NCI-H128 (cell line): ENCODE data around the gene NDUFAF2.
"Not testable (repeated sequence)": the region's sequence is repeated elsewhere in the genome, so short reads cannot be mapped to it uniquely, and the experiment has no call there.

ENCODE experiments used
- DNase-seq: peaks from one replicate; lab custom pipeline; 2025; ENCODE audit not compliant: unreplicated experiment; lab: John Stamatoyannopoulos, UW

NDUFAF2 gene, protein sequence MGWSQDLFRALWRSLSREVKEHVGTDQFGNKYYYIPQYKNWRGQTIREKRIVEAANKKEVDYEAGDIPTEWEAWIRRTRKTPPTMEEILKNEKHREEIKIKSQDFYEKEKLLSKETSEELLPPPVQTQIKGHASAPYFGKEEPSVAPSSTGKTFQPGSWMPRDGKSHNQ

DNA sequence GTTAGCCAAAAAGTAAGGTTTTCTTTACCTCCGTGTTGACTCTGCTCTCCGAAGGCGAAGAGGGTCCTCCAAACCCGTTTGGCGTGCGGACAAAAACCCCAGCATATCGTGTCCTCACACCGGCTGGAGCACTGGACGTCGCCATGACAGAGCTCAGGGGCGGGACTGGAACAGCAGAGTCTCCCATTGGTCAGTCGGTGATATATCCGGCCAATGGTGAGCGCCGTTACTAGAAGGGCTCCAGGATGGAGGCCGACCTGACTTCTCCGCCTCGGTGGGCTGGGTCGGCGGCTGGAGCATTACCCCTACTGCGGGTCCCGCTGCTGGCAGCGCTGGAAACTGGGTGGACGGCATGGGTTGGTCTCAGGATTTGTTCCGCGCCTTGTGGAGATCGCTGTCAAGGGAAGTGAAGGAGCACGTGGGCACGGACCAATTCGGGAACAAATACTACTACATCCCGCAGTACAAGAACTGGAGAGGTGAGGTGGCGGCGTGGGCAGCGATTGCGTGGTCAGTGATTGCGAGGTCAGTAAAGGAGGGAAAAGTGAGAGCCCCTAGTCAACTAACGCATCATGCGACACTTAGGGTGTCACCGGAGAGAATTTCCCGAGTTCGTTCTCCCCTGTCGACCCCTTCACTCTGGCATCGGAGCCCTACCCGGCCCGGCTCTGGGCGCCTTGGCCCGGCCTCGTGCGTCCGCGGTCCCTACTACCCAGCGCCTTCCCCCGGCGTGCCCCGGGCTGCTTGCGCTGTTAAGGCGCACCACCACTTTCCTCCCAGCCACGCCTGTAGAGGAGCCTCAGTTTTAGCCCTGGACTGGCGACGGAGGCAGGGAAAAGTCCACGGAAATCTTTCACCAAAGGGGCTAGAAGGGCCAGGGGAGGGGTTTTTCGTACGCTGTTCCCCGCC, at the start of gene NDUFAF2, which contains the start of gene ERCC8:
NDUFAF2 (plus strand) TSS at position 302 of the 909 bp plus-strand sequence; CDS start at position 353, 51 bp downstream.
ERCC8 (minus strand) TSS at position 167 of the 909 bp plus-strand sequence; CDS start at position 105, 62 bp downstream.
- peak; percentile 56 for DNase-seq

GRCh38 chr5:60896991-60897390, 48.0 kb upstream of the NDUFAF2 start:
- DNase-seq: no peak

DNA sequence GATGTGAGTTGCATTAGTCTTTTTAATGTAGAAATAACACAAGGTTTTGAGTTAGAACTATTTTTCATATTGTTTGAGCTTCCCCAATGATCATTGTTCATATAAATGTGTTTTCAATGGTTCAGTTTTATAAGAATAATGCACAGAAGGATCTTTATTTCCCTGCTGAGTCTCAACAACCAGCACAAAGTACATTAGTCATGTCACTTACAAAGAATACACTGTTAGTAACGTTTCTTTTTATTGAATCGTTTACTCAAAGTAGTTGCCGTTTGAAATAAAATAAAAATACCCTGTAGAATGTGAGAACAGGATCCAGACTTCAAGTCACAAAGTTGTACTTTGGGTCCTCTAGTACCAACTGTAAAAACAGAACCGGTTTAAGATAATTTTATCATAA, 41.6 kb upstream of the NDUFAF2 start:
- no peak for DNase-seq

- DNase-seq: no peak
These were observed 28.4 kb upstream of the NDUFAF2 start for GRCh38 chr5:60916646-60917045.

DNA sequence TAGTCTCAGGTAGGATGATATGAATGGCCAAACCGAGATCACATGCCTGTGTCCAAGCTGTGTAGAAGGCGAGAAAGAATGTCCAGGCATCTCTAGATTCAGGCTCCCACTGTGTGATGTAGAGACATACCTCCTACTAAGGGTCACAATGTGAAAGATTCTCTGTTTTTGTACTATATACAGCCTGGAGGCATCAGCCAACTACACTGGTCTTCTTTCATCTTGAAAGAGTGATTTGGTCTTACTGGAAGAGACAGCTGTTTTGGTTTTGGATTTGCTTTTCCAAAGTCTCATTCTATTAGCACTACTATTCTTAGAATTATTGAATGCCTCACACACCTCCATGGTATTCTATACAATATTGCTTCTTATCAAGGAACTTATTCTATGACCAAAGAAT, 26.5 kb upstream of the NDUFAF2 start:
- DNase-seq: no peak

DNA sequence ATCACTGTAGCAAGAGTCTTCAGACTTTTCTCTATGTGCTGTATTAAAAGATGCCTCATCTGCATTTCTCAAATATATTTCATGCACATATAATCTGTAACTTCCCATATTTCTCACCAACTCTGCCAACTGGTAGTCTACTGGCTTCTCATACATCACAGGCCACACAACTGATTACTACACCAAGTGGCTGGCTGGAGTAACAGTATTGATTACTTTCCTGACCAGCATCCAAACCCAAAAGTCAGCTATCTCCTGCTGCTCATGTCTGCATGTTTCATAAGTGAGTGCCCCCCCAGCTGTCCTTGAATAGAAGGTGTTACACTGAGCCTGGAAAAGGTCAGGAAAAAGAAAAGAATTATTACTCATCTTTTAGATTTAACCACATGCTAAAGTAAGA, 17.6 kb upstream of the NDUFAF2 start:
- no peak for DNase-seq

GRCh38 chr5:60929024-60929423, 16.0 kb upstream of the NDUFAF2 start:
- DNase-seq: no peak

DNA sequence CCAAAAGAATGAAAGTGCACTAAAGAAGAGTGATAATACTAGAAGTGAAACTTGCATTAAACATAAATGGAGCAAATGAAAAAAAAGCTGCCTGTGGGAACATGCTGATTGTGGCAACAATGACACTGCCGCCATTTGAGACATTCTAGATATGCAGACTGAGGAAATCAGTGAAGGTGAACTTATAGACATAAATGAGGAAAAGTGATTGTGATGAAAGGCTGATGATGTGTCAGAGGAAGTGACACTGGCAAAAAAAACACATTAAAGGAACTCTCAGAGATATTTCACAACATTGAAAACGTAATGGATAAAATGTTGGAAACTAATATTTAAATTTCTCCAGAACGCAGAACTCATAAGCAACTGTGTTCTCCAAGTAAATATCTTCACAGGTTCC, 1.4 kb upstream of the NDUFAF2 start:
- no peak for DNase-seq

DNA sequence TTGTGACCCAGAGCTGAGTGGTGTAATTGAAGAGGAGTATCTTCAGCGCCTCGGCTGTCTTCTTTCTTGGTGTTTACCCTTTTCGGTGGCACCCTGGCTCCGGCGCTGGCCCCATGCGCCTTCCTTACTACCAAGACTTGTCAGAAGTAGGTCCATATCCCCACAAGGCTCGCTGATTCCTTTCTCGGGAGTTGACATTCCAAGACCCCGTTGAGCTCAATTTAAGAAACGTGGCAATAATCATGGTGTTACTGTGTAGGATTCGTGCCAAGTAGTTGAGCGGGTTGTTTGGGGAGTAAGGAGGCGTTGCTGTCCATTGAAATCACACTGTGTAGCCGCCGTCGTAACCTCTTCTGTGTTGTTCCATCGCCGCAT, 795 bp downstream of the NDUFAF2 start:
- DNase-seq: no peak

DNA sequence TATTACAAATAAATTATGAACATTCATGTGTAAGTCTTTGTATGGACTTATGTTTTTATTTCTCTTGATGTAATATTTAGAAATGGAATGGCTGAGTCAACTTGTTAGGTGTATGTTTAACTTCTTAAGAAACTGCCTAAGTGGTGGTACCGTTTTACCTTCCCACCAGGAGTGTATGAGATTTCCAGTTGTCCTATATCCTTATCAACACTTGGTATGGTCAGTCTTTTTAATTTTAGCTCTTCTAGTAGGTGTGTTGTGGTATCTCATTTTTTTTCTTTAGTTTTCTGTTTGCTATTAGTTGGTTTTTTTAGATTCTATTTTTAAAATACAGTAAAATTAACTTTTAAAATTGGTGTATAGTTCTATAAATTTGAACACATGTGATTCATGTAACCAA, 3.7 kb downstream of the NDUFAF2 start:
- DNase-seq: no peak

DNA sequence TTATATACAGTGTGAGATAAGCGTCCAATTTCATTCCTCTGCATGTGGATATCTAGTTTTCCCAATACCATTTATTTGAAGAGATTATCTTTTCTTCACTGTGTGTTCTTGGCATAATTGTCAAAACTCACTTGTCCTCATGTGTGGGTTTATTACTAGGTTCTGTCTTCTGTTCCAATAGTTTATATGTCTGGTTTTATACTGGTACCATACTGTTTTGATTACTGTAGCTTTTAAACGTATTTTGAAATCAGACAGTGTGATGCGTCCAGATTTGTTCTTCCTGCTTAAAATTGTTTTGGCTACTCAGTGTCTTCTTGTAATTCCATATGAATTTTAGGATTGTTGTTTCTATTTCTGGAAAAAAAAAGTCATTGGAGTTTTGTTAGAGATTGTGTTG, 10.2 kb downstream of the NDUFAF2 start:
- no peak for DNase-seq

GRCh38 chr5:60958088-60958487, 13.1 kb downstream of the NDUFAF2 start:
- DNase-seq: no peak

- no peak for DNase-seq
These were observed 13.7 kb downstream of the NDUFAF2 start for GRCh38 chr5:60958712-60959111.

- DNase-seq: no peak
These were observed 14.2 kb downstream of the NDUFAF2 start for GRCh38 chr5:60959156-60959555.

- DNase-seq: no peak
These were observed 15.6 kb downstream of the NDUFAF2 start for GRCh38 chr5:60960591-60960990.

DNA sequence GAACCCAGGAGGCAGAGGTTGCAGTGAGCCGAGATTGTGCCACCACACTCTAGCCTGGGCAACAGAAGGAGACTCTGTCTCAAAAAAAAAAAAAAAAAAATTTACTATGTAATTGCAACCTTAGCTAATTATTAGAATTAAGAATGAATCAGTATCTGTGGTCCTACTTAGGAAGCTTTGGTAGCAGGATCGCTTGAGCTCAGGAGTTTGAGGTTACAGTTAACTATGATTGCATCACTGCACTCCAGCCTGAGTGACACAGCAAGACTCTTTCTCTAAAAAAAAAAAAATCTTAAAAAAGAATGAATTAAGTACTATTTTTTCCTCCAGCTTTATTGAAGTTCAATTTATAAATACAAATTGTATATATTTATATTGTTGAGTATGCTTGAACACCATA, 16.7 kb downstream of the NDUFAF2 start:
- no peak for DNase-seq

DNA sequence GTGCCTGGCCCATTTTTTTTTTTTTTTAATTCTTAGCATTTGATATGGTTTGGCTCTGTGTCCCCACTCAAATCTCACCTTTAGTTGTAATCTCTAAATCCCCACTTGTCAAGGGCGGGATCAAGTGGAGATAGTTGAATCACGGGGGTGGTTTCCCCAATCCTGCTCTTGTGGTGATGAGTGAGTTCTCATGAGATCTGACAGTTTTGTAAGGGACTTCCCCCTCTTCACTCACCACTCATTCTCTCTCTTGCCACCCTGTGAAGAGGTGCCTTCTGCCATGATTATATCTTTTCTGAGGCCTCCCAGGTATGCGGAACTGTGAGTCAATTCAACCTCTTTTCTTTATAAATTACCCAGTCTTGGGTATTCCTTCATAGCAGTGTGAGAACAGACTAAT, 27.2 kb downstream of the NDUFAF2 start:
- DNase-seq: no peak

GRCh38 chr5:60977956-60978737, 33.1 kb downstream of the NDUFAF2 start:
- no peak for DNase-seq

GRCh38 chr5:60978968-60979367, 34.0 kb downstream of the NDUFAF2 start:
- DNase-seq: no peak

- no peak for DNase-seq
These were observed 35.5 kb downstream of the NDUFAF2 start for GRCh38 chr5:60980511-60980910.

DNA sequence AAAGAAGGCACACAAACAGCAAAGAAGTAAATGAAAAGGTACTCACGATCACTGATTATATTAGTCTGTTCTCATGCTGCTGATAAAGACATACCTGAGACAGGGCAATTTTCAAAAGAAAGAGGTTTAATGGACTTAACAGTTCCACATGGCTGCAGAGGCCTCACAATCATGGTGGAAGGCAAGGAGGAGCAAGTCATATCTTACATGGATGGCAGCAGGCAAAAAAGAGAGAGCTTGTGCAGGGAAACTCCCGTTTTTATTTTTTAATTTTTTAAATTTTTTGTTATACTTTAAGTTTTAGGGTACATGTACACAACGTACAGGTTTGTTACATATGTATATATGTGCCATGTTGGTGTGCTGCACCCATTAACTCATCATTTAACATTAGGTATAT, 37.1 kb downstream of the NDUFAF2 start:
- DNase-seq: not testable (repeated sequence)

- no peak for DNase-seq
These were observed 44.8 kb downstream of the NDUFAF2 start for GRCh38 chr5:60989790-60990189.
